ENCODE data around the gene ACKR3.

Gene ACKR3

DNA sequence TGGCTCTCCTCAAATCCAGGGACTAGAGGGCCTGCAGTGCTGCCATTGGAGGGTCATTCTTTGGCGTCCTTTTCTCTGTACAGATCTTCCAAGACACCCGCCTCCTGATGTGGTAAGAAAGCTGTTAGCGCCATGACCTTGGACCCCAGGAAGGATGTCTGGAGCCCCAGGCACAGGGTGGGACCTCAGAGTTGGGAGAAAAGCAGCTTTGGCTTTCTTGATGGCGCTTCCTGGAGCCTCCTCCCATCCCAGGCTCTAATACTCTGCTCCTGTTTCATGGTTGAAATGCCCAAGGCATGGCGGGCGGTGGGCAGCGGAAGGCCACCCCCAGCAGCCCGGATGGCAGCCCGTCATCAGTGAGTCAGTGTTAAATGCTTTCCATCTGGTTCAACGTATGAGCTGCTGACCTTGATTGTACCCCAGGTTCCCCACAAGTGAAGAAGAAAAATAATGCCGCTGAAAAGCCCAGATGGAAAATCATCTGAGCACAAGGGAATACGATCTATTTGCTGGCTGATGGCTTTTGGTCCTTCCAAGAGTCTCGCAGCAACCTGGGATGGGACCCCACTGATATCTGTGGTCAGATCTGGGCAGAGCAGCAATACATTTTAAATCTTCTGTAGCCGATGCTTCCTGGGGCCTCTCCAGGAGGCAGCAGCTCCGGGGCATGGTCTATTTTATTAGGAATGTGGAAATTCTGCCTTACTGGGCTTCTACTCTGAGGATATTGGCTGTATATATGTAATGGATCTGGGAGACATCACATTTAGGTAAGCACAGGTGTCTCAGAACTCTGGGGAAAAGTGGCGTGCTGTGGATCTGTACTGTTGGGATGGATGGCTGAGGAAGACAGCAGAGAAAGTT lies 15.1 kb downstream of the ACKR3 start:
- no peak for DNase-seq (ENCODE audit: low read depth in 2 of 2)

DNA sequence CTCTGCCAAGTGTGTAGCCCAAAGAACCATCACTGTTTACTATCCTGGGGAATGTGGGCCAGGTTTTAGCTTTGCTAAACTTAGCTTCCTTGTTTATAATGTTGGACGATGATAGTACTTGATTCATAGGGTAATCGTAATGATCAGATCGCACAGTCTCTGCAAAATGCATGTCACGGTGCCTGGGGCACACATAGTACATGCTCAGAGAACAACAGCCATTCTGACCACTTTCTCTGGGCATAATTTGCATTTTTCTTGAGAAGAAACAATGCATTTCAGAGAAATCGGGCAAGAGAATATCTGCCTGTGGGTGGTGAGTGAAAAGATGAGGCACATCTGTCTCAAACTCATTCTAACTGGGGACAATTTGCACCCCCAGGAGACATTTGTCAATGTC lies 16.3 kb downstream of the ACKR3 start:
- DNase-seq (ENCODE audit: low read depth in 2 of 2) = no peak

DNA sequence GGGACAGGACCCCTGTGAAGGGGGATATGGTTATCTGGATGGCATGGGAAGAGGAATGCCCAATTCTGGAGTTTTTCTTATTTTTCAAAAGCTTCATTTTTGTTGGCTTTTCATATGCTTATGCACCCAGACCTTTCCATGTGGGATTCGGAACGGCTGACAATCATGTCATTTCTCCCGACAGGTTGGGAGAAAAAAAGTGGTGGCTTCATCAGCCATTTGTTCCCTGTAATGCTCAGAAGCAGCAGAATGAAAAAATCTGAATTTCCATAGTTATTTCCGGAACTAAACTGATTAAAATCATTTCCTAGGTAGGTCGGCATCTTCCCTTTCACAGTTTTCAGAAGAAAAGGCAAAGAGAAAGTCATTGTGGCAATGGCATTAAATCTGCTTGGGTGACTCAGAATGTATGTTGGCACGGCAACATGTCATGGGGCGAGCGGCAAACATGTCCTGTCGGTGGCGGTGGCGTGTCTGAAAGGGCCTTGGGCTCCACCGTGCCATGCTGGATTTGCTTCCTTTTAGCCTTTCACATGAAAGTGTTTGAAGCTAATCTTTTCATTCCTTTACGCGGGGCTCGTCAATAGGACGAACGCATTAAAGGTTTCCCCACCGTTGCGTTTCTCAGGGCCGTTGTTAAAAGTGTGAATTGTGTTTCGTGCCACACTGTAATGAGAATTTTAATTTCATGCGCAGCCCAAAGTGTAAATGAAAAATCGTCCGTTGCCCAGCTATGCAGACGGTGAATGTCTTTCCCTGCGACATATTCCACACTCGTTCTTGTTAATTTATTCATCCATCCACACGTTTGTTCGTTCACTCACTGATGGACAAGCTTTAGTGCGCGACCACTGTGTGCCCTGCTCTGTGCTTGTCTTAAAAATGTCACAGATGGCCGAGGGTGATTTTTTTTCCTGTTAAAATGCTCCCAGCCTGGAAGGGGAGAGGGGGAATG lies 18.5 kb downstream of the ACKR3 start:
- DNase-seq (ENCODE audit: low read depth in 2 of 2) = no peak

DNA sequence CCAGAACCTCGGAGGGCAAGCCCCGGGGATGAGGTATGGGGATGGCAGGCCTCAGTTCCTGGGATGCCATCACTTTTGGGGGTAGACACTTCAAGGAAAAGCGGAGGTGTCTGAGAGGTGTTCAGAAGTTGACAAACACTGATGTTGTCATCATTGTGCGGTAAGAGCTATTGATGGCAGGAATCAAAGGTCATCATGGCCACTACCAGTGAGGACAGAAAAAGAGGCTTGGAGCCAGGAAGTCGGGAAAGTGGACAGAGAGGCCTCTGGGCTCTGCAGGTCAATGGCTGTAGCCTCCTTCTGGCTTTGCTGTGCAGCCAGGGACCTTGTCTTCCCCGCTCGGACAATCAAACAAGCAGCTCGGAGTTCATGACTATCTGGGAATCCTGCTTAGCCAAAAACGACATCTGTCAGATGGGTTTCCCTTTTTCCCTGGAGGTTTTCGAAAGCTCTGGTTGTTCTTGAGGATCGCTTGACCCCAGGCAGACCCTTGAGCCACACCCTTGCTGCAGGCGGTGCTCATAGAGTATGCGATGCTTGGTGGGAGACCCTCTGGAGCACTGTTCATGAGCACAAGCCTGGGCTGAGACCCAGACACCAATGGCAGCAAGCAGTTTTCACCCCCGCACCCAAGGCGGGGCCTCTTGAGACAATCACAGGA lies 19.4 kb downstream of the ACKR3 start:
- no peak for DNase-seq (ENCODE audit: low read depth in 2 of 2)

DNA sequence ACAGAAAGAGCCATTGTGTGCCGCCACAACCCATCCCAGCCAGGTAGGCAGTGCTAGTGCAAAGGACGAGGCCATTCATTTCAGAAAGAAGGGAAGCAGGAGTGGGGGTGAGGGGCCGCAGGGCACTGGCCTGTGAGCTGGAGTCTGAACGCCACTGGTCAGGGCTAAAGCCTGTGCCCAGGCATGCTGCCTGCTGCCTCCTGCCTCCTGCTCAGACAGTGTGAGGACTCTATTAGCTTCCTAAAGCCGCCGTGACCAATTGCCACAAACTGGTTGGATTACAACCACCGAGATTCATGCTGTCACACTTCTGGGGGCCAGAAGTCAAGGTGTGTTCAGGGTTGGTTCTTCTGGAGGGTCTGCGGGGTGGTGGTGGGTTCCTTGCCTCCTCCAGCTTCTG lies 21.2 kb downstream of the ACKR3 start:
- no peak for DNase-seq (ENCODE audit: low read depth in 2 of 2)

DNA sequence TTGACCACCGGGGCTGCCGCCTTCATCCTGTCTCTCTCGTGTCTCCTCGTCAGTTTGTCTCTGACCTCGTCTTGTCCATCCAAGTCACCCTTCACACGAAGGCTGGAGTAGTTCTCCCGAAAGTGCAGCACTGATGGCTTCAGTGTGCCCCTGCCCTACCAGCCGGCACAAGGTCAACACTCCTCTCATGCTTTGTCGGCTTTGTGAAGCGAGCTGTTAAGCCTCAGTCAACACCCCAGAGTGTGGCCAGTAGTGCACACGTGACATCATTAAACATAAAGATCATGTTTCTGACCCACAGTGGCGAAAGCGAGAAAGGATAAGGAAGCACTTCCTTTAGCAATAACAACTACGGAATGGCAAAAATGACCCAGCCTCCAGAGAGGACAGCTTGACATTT lies 23.2 kb downstream of the ACKR3 start:
- no peak for DNase-seq (ENCODE audit: low read depth in 2 of 2)

DNA sequence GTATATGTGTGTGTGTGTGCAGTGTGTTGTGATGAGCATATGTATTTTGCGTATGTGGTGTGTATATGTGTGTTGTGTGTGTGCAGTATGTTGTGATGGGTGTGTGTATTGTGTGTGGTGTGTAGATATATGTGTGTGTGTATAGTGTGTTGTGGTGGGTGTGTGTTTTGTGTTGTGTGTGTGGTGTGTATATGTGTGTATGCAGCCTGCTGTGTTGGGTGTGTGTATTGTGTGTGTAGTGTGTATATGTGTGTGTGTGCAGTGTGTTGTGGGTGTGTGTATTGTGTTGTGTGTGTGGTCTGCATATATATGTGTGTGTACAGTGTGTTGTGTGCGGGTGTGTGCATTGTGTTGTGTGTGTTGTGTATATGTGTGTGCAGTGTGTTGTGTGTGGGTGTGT lies 23.9 kb downstream of the ACKR3 start:
- no peak for DNase-seq (ENCODE audit: low read depth in 2 of 2)

DNA sequence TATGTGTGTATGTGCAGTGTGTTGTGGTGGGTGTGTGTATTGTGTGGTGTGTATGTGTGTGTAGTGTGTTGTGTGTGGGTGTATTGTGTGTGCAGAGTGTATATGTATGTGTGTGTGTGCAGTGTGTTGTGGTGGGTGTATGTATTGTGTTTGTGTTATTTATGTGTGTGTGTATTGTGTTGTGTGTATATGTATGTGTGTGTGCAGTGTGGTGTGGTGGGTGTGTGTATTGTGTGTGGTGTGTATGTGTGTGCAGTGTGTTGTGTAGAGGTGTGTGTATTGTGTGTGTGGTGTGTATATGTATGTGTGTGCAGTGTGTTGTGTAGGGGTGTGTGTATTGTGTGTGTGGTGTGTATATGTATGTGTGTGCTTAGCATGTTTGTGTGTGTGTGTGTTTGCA lies 24.3 kb downstream of the ACKR3 start:
- no peak for DNase-seq (ENCODE audit: low read depth in 2 of 2)

DNA sequence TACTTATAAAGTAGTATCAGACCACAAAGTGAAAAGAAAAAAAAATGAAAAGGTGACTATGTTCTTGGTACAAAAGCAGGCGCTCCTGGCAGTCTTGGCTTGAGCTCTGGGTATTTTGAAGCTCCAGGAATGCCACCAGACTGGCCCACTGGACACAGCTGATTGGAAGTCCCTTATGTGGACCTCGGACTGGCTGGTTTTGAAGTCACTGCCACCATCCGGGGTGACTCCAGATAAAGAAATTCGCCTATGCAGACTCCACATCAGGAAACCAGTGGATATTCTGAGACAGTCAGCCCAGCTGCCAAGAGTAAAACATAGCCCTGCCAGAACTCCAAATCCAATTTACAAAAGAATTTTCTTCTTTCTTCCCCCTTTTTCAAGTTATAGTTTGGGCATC lies 28.0 kb downstream of the ACKR3 start:
- no peak for DNase-seq (ENCODE audit: low read depth in 2 of 2)

DNA sequence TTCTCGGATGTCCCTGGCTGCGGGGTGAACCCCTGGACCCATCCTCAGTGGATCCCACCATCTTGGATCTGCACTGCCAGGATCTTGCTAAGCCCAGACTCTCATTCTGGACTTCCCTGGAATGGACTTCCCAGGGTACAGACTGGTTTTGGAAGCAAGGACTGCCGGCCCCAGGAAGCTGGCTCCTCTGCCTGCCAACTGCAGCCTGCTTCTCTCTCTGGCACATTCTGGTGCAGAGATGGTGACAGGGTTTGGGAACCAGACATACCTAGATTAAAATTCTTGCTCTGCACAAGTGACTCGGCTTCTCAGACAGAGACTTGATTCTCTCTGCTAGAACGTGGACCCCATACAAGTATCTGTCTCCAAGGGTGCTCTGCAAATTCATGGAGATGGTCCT lies 29.4 kb downstream of the ACKR3 start:
- no peak for DNase-seq (ENCODE audit: low read depth in 2 of 2)

DNA sequence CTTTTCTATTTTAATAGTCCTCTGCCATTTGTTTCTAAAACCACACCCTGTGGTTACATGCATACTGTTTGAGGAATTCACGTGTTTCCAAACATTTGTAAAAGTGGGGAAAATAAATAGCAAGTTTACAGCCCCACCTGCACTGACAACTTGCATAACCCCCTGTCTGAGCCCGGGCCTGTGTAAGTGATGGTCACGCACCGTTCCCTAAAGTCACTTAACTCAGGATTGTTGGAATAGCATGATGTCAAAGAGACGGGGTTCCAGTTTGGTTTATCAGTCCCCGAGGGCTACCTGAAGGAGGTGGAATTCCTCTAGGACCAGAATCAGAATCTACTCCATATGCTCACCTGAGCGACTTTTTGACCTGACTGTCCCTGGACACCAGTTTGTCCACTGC lies 30.5 kb downstream of the ACKR3 start:
- DNase-seq (ENCODE audit: low read depth in 2 of 2) = no peak

DNA sequence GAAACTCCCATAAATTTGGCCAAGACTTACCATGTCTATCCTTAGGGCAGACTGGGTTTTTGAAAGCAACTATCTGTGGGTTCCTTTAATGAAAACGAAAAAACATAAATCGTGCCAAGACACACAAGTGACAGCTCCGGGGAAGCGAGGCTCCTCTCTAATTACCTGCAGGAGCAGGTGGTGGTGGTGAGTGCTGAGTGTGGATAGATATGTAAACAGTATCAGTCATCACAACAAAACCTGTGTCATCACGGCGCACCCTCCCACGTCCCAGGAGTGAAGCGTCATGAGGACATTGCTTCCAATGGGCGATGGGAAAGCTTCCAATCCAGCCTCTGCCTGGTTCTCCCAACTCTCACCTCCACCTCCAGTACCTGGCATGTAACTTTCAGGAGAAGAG lies 31.3 kb downstream of the ACKR3 start:
- no peak for DNase-seq (ENCODE audit: low read depth in 2 of 2)

DNA sequence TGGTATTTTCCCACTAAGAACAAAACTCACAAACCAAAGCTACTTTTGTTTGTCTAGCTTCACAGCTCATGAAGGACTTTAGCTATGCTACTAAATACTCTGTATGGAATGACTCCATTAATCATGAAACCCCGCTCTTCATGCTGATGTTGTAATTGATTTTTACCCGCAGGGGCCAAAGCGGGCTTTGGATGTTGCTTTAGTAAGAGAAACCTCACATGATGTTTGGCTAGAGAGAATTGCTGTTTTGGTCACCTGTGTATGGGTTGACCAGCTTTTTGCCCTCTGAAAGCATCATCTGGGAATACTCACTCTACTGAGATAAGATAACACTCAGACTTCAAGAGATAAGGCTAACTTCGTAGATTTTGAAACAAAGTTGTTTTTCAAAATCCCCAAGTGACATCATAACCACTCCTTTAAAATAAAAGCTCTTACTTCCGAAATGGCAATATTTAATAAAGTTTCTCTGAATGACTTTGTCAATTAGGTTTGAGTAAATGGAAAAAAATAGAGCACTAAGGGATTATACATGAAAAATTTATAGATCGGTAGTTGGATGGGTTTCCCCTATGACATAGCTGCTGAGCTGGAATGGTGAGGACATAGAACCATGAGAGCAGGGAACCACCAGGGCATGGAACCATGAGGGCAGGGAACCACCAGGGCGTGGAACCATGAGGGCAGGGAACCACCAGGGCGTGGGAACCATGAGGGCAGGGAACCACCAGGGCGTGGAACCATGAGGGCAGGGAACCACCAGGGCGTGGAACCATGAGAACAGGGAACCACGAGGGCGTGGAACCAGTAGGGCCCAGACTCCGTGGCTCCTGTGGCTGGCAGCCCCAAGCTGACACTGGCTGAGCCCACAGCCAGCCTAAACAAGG lies 31.9 kb downstream of the ACKR3 start:
- no peak for DNase-seq (ENCODE audit: low read depth in 2 of 2)

DNA sequence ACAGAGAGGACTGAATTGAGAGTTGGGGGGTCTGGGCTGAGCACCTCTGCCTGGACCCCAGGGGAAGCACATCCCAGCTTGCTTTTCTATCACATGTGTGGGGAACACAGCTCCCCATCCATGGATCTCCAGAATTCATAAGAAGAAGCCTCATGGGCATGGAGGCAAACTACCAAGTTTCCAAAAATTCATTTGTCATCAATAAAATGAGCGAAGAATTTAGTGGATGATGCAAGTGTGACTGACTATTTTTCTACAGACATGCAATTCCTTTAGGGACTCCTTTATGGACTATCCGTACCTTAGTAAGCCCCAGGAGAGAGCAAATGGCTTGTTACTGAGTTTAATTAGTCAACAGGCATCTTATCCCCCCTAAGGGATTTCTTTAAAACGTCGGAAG lies 33.1 kb downstream of the ACKR3 start:
- DNase-seq (ENCODE audit: low read depth in 2 of 2) = no peak

DNA sequence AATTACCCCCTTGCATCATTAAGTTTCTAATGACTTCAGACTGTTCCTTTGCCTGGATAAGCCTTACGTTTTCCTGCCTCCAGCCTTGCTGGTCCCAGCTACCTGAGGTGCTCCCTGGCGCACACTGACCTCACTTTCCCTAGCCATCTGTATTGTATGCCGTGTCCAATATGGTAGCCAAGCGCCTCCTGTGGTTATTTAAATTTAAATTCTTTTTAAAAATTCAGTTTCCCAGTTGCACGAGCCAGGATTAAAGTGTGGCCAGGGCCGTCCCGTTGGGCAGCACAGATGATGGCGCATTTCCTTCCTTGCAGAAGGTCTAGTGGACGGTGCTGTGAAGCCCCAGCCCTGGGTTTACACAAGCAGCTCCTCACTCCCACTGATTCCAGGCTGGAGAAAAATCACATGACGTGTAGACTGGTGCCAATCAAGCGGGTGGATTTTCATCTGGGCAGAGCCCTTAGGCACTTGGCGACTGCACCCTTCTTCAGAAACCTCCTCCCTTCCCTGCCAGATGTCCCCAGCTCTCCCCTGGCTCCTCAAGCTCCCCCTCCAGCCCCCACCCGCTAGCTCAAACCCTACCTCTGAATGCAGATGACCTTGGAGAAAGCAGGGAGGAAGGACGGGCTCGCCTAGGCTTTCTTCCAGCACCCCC lies 33.9 kb downstream of the ACKR3 start:
- DNase-seq (ENCODE audit: low read depth in 2 of 2) = no peak

DNA sequence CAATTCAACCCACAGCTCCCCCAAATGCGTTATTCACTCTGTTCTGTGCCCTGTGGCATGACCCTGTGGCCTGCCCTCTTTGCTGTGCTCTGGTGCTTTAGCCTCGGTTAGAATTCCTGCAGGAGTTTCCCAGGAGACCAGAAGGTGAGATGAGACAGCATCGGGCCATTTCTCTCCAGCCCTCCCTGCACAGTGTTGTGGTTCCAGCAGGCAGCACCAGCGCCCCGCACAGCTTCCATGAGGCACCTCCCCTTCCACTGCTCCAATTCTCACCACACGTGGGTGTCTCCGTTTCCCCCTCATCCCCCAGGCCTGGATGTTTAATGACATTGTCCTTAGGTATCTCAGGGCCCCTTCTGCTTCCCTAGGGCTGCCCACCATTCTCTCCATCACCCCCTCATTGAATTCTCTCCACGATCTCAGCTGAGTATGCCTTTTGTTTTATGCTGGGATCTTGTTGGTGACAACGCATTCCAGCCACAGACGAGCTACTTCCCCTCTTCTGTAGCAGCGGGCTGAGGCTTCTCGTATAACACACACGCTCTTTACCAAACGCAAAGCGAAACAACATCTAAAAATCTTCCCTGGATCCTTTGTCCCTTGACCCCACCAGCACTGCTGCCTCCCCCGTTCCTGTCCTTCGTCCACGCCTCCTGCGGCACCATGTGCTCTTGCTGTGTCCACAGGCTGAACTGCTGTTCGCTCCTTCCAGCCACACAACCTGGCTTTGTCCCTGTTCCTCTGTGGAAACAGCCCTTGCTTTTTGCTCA lies 35.1 kb downstream of the ACKR3 start:
- DNase-seq (ENCODE audit: low read depth in 2 of 2) = no peak

DNA sequence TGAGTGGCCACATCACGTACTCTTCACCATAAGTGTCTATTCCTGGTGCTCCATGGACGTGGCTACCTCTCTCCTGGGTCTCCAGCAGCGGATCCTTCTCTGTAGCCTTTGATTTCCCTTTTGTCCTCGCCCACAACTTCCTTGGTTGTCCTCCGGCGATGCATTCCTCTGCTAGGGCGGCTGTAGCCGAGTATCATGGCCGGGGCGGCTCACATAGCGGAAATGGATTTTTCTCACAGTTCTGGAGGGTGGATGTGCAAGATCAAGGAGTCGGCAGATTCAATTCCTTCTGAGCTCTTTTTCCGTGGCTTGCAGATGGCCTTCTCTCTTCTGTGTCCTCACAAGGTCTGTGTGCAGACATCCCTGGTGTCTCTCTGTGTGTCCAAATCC lies 35.7 kb downstream of the ACKR3 start:
- DNase-seq (ENCODE audit: low read depth in 2 of 2) = no peak

DNA sequence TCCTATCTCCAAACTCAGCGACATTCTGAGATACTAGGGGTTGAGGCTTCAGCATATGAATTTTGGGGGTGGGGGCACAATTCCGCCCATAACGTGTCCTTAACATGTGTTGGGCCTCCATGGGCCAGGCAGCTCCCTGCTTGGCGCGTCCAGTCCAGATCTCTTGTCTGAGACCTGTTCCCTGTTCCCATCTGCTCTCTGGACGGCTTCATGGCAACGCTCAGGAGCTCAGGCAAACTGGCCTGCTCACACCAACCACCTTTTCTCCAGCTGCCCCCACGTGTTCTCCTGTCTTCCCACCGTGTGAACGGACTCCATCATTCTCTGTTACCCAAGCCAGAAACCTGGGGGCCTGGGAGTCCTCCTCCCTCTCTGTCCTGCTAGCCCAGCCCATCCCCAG lies 36.4 kb downstream of the ACKR3 start:
- no peak for DNase-seq (ENCODE audit: low read depth in 2 of 2)

DNA sequence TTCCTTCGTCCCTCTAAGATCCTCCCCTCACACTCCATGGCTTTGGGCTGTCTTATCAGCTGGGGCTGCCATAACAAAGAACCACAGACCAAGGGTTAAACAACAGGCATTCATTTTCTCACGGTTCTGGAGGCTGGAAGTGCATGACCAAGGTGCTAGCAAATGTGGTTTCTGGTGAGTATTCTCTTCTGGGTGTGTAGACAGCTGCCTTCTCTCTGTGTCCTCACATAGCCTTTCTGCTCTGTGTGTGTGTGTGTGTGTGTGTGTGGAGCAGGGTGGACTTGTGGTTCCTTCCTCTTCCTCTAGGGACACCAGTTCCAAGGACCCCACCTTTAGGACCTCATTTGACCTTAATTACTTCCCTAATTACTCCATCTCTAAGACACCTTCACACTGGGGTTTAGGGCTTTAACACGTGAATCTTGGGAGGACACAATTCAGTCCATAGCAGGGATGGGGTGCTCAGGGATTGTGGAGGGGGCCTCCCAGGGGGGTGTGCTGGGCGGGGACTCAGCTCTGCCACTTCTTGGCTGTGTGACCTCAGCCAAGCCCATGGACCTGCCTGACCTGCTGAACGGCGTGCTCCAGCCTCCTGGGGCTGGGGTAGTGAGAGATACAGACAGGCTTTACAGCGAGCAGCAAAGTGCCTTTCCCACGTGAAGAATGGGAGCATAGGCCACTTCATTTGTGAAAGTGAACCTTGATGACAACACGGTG lies 38.0 kb downstream of the ACKR3 start:
- DNase-seq (ENCODE audit: low read depth in 2 of 2) = no peak

DNA sequence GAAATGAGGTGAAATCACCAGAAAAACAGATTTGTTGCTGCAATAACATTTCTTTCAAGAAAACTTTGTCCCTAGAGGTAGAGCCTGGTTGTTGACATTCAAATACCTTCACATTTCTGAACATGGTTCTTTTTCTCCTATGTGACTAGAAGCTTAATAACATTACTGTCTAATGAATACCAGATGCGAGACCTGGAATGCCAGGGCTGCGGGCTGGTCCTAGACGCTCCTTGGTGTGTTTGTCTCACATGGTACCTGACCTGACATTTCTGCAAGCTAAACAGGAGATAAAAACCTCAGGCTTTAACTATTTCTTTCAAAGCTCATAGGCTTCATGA lies 38.5 kb downstream of the ACKR3 start:
- DNase-seq (ENCODE audit: low read depth in 2 of 2) = no peak

Data from activated CD8-positive, alpha-beta memory T cell treated with anti-CD3 and anti-CD28 coated beads for 4 hours (primary cell).